Smooth muscle cell of bladder (primary cell): ENCODE measurements around the gene RNF220. TPM values are rescaled to one million over a fixed set of nuclear protein-coding genes. Genes with fewer than 3 reads are reported as not detected.

Experiments
- total RNA-seq: library from RNA; depleted of rRNA; stranded (reverse); fragments of >200 nt; gene quantifications from 2 replicates; pipeline ENCODE4 v1.2.3, GENCODE V29; 2014

Gene RNF220
- 42.1 and 58.4 TPM in 2 replicates for total RNA-seq

GRCh38 chr1:44405031-44405797 is at the start of gene RNF220:
Gene RNF220, plus strand, starts transcription at chr1:44405255.

GRCh38 chr1:44674113-44675000 is 269.3 kb downstream of the RNF220 start, which contains the start of the genes ARMH1 and TMEM53:
Gene ARMH1, plus strand, starts transcription at chr1:44674714. Its CDS starts 14,984 bp downstream, at chr1:44689698.
Gene TMEM53, minus strand, starts transcription at chr1:44674481. Its CDS starts 90 bp downstream, at chr1:44674391.

Other genes starting within 250 kb of the RNF220 start
- gene DMAP1, start 191.8 kb upstream of the RNF220 start, total RNA-seq: 17.4 and 23.7 TPM in 2 replicates
- gene ERI3, start 50.0 kb upstream of the RNF220 start, total RNA-seq: 38.5 and 39.3 TPM in 2 replicates